ENCODE data around the gene TRIM71. TPM values are rescaled to one million over a fixed set of nuclear protein-coding genes. Genes with fewer than 3 reads are reported as not detected.
"Not testable (repeated sequence)": the region's sequence is repeated elsewhere in the genome, so short reads cannot be mapped to it uniquely, and the experiment has no call there.

Gene TRIM71
- total RNA-seq, 4 donors from 2014 or later: 0.13 to 0.84 (median 0.36) TPM; not detected in 1

DNA sequence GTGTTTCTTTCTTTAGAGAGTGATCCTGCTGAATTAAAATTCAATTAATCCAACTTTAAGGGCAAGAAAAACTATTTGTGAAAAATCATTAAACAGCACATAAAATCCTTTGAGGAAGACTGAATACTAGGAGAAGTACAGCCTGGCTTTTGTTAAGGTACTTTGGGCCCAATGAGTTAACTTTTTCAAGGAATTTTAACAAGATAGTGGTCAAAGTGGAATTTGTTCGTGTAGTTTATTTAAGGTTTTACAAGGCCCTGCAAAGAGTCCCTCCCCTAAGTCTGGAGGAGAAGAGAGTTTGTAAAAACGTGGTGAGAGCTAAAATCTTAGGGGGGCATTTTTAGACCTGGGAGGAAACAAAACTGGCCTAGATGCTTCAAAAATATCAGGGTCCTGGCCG, 26.0 kb upstream of the TRIM71 start:
- TF ChIP-seq CTCF (IDR thresholded peaks at IDR 0.05): no peak
- no peak for ATAC-seq (ENCODE audit: low FRiP score)
- DNase-seq (ENCODE audit: low spot score): no peak

- no peak for TF ChIP-seq CTCF (IDR thresholded peaks at IDR 0.05)
- ATAC-seq (ENCODE audit: low FRiP score): no peak
- DNase-seq (ENCODE audit: low spot score): no peak
Observed at GRCh38 chr3:32794487-32795308, 23.1 kb upstream of the TRIM71 start.

DNA sequence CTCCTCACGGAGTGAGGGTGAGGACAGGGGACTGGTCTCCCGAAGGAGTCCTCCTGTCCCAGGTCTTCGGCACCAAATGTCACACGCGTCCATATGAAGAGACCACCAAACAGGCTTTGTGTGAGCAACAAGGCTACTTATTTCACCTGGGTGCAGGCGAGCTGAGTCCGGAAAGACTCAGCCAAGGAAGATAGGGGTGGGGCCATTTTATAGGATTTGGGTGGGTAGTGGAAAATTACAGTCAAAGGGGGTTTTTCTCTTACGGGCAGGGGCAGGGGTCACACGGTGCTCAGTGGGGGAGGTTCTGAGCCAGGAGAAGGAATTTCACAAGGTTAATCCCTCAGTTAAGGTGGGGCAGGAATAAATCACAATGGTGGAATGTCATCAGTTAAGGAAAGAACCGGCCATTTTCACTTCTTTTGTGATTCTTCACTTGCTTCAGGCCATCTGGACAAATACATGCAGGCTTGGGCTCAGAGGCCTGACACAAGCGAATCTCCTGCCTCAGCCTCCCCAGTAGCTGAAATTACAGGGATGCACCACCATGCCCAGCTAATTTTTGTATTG, 21.3 kb upstream of the TRIM71 start:
- DNase-seq (ENCODE audit: low spot score): not testable (repeated sequence)

DNA sequence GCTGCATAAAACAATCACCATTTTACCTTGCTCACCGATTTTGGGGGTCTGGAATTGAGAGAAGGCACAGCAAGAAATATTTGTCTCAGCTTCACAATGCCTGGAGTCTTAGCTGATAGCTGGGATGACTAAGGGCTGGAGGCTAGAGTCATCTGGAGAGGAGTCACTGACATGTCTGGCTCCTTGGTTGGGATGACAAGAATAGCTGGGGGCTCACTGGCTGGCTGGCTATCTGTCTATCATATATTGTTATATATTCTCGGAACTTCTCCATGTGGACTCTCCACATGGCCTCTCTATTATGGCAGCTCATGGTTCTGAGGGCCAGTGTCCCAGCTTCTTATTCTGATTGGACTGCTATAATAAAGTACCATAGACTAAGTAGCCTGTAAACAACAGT, 20.0 kb upstream of the TRIM71 start:
- no peak for DNase-seq (ENCODE audit: low spot score)
- no peak for ATAC-seq (ENCODE audit: low FRiP score)
- no peak for TF ChIP-seq CTCF (IDR thresholded peaks at IDR 0.05)

More for the DNA sequence above, 21.3 kb upstream of the TRIM71 start:
- not testable (repeated sequence) for ATAC-seq (ENCODE audit: low FRiP score)

GRCh38 chr3:32801440-32801839, 16.4 kb upstream of the TRIM71 start:
- not testable (repeated sequence) for DNase-seq (ENCODE audit: low spot score); ATAC-seq (ENCODE audit: low FRiP score)

DNA sequence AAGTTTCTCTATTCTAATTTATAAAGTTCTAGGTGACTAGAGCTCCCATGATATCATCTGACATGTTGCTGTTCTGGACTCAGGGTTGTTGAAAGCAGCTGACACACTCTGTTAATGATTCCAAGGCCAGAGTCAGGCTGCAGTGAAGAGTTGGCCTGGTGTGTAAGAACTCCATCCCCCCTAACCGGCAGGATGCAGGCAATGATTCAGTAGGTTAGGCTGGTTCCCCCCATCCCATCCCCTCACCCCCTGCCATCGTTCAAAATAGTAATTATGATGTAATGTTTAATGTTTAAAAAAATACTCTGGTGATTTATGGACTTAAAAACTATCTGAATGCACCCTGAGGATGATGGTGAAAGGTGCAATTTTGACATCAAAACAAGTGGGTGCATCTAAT, 4.6 kb upstream of the TRIM71 start:
- no peak for DNase-seq (ENCODE audit: low spot score)
- TF ChIP-seq CTCF (IDR thresholded peaks at IDR 0.05): no peak
- ATAC-seq (ENCODE audit: low FRiP score): no peak

DNA sequence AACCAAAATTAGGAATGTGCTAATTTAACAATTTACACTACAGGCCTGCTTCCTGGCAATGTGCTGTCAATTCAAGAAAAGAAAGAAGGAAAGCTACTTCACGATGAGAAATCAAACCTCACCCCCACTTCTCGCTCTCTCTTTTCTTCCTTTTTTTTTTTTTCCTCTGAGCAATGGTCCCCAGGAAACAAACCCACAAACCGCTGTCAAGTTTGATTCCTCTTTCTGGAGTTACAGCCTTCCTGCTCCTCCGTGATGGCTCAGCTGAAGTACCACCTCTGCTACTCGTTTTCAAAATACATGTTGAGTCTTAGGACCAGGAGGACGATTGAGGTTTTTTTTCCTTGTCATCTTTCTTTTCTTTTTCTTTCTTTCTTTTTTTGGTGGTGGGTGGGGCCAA, 3.4 kb upstream of the TRIM71 start:
- no peak for DNase-seq (ENCODE audit: low spot score)

More for the DNA sequence above, 3.4 kb upstream of the TRIM71 start:
- TF ChIP-seq CTCF (IDR thresholded peaks at IDR 0.05): no peak
- no peak for ATAC-seq (ENCODE audit: low FRiP score)
